BLaER1 (cell line): ENCODE data around the gene GUCA2A.

ENCODE experiments used
- H3K27ac ChIP-seq: shearing (Covaris generic); formaldehyde crosslinking; 2 replicates; pipeline ENCODE4 v1.8.1; 2022
- H3K27me3 ChIP-seq: shearing (Covaris generic); formaldehyde crosslinking; 2 replicates; pipeline ENCODE4 v1.8.1; 2022
- H3K36me3 ChIP-seq: shearing (Covaris generic); formaldehyde crosslinking; 2 replicates; pipeline ENCODE4 v1.8.1; 2022
- H3K4me1 ChIP-seq: shearing (Covaris generic); formaldehyde crosslinking; 2 replicates; pipeline ENCODE4 v1.8.1; 2022
- H3K4me2 ChIP-seq: shearing (Covaris generic); formaldehyde crosslinking; 2 replicates; pipeline ENCODE4 v1.8.1; 2022
- H3K4me3 ChIP-seq: shearing (Covaris generic); formaldehyde crosslinking; 2 replicates; pipeline ENCODE4 v1.8.1; 2022
- H3K9ac ChIP-seq: shearing (Covaris generic); formaldehyde crosslinking; 2 replicates; pipeline ENCODE4 v1.8.1; 2022
- H3K9me3 ChIP-seq: shearing (Covaris generic); formaldehyde crosslinking; 2 replicates; pipeline ENCODE4 v1.8.1; 2022
- H4K20me1 ChIP-seq: shearing (Covaris generic); formaldehyde crosslinking; 2 replicates; pipeline ENCODE4 v1.8.1; 2022
- Cebpa-rat ChIP-seq: shearing (Covaris generic); IDR thresholded peaks from 2 replicates; pipeline ENCODE4 v1.8.1; 2022

GUCA2A gene

DNA sequence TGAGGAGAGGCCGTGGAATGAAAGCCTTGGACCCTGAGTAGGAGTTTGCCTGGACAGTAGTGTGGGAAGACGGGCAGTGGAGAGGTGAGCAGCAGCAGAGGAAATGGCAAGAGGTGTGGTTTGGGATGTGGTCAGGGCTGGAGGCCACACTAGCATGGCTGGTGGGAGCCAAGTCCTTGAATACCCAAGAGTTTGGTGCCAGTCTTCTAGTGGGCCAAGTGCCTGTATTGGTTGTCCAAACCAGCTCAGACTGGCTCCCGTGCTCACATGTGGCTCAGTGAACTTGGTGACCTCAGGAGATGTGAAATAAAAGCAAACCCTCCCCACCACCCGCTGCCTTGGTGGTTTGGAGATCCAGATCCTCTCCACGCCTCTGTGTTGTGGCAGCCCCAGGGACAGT, 2.4 kb downstream of the GUCA2A start:
- no peaks in the 10 kb centered on the region for H3K27me3 ChIP-seq
- no peaks in the 10 kb centered on the region for H4K20me1 ChIP-seq
- no peak overlapping the region for H3K27ac ChIP-seq
- H3K36me3 ChIP-seq, result no peaks in the 10 kb centered on the region
- H3K4me2 ChIP-seq, result no peak overlapping the region
- 0 out of 2 replicates have a peak, but pooled peaks cover 13% of the 10 kb centered on the region for H3K4me1 ChIP-seq
- H3K4me3 ChIP-seq, result no peak overlapping the region
- H3K9me3 ChIP-seq, result peaks cover 13% of the 10 kb centered on the region
- no peak overlapping the region for H3K9ac ChIP-seq
- TF ChIP-seq Cebpa-rat, result no peak

GRCh38 chr1:42158189-42158588, 6.4 kb downstream of the GUCA2A start:
- H3K27ac ChIP-seq, result no peak overlapping the region
- peaks cover 13% of the 10 kb centered on the region for H3K9me3 ChIP-seq
- no peaks in the 10 kb centered on the region for H4K20me1 ChIP-seq
- H3K36me3 ChIP-seq, result no peaks in the 10 kb centered on the region
- TF ChIP-seq Cebpa-rat, result no peak
- no peaks in the 10 kb centered on the region for H3K27me3 ChIP-seq
- no peak overlapping the region for H3K4me3 ChIP-seq
- no peak overlapping the region for H3K4me2 ChIP-seq
- H3K4me1 ChIP-seq, result no peaks in the 10 kb centered on the region
- no peak overlapping the region for H3K9ac ChIP-seq

- no peaks in the 10 kb centered on the region for H3K4me1 ChIP-seq
- no peaks in the 10 kb centered on the region for H3K36me3 ChIP-seq
- H3K27me3 ChIP-seq, result no peaks in the 10 kb centered on the region
- no peak overlapping the region for H3K4me3 ChIP-seq
- H4K20me1 ChIP-seq, result no peaks in the 10 kb centered on the region
- no peak overlapping the region for H3K27ac ChIP-seq
- H3K9me3 ChIP-seq, result peaks cover 13% of the 10 kb centered on the region
- no peak overlapping the region for H3K4me2 ChIP-seq
- TF ChIP-seq Cebpa-rat, result no peak
- no peak overlapping the region for H3K9ac ChIP-seq
Observed at GRCh38 chr1:42157667-42158066, 6.9 kb downstream of the GUCA2A start.

GRCh38 chr1:42155362-42155761, 9.2 kb downstream of the GUCA2A start:
- peaks cover 1% of the 10 kb centered on the region for H3K9me3 ChIP-seq
- H3K27ac ChIP-seq, result no peak overlapping the region
- H3K9ac ChIP-seq, result no peak overlapping the region
- H3K4me1 ChIP-seq, result no peaks in the 10 kb centered on the region
- no peak overlapping the region for H3K4me3 ChIP-seq
- no peaks in the 10 kb centered on the region for H4K20me1 ChIP-seq
- no peak for TF ChIP-seq Cebpa-rat
- H3K36me3 ChIP-seq, result no peaks in the 10 kb centered on the region
- no peaks in the 10 kb centered on the region for H3K27me3 ChIP-seq
- H3K4me2 ChIP-seq, result no peak overlapping the region

GRCh38 chr1:42154685-42155084, 9.9 kb downstream of the GUCA2A start:
- Histone ChIP-seq H3K27ac (no peak overlapping the region), H3K4me2 (no peak overlapping the region), H3K9ac (no peak overlapping the region), H3K4me3 (no peak overlapping the region), H3K9me3 (no peaks in the 10 kb centered on the region), H3K36me3 (no peaks in the 10 kb centered on the region), H3K4me1 (no peaks in the 10 kb centered on the region), H3K27me3 (no peaks in the 10 kb centered on the region), H4K20me1 (no peaks in the 10 kb centered on the region)
- TF ChIP-seq Cebpa-rat, result no peak

DNA sequence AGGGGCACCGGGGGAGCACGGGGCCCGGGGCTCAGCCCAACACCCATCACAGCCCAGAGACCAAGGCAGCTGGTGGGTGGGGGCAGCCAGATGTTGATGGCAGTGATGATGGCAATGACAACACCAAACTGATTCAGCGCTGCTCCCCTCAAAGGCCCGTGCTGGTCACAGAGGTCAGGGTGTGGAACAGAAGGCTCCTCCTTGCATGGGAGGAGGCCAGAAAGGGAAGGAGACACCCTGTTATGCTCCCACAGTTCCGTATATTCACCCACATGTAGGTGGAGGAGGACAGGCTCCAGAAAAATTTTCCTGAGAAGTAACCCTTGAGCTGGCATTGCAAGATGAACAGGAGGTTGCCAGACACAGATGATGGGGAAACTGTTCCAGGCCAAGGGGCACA, 10.9 kb downstream of the GUCA2A start:
- H3K9me3 ChIP-seq, result no peaks in the 10 kb centered on the region
- no peak for TF ChIP-seq Cebpa-rat
- H3K36me3 ChIP-seq, result no peaks in the 10 kb centered on the region
- H3K9ac ChIP-seq, result no peak overlapping the region
- no peak overlapping the region for H3K4me3 ChIP-seq
- H4K20me1 ChIP-seq, result no peaks in the 10 kb centered on the region
- H3K4me2 ChIP-seq, result no peak overlapping the region
- H3K27ac ChIP-seq, result no peak overlapping the region
- no peaks in the 10 kb centered on the region for H3K4me1 ChIP-seq
- H3K27me3 ChIP-seq, result no peaks in the 10 kb centered on the region

GRCh38 chr1:42152907-42153600, 11.5 kb downstream of the GUCA2A start, which contains the start of gene GUCA2B:
Gene GUCA2B, plus strand, starts transcription at chr1:42153410. Its CDS starts 41 bp downstream, at chr1:42153451.
- no peaks in the 10 kb centered on the region for H3K4me1 ChIP-seq

GRCh38 chr1:42152119-42152518, 12.4 kb downstream of the GUCA2A start:
- no peak overlapping the region for H3K9ac ChIP-seq
- H3K4me3 ChIP-seq, result no peak overlapping the region
- no peak overlapping the region for H3K4me2 ChIP-seq
- TF ChIP-seq Cebpa-rat, result no peak
- H4K20me1 ChIP-seq, result no peaks in the 10 kb centered on the region
- no peaks in the 10 kb centered on the region for H3K36me3 ChIP-seq
- H3K4me1 ChIP-seq, result 0 out of 2 replicates have a peak, but pooled peaks cover under 1% of the 10 kb centered on the region
- H3K27me3 ChIP-seq, result no peaks in the 10 kb centered on the region
- H3K9me3 ChIP-seq, result no peaks in the 10 kb centered on the region
- no peak overlapping the region for H3K27ac ChIP-seq

More at GRCh38 chr1:42152907-42153600, 11.5 kb downstream of the GUCA2A start, which contains the start of gene GUCA2B:
- H3K36me3 ChIP-seq, result no peaks in the 10 kb centered on the region
- H3K27me3 ChIP-seq, result no peaks in the 10 kb centered on the region
- TF ChIP-seq Cebpa-rat, result no peak
- no peak within 1 kb of the TSS for H3K4me2 ChIP-seq
- no peaks in the 10 kb centered on the region for H4K20me1 ChIP-seq
- H3K9ac ChIP-seq, result no peak within 1 kb of the TSS
- no peaks in the 10 kb centered on the region for H3K9me3 ChIP-seq
- no peak within 1 kb of the TSS for H3K27ac ChIP-seq
- H3K4me3 ChIP-seq, result no peak within 1 kb of the TSS

- H3K4me1 ChIP-seq, result peaks cover 15% of the 10 kb centered on the region
- no peak overlapping the region for H3K4me2 ChIP-seq
- no peaks in the 10 kb centered on the region for H4K20me1 ChIP-seq
- H3K9me3 ChIP-seq, result no peaks in the 10 kb centered on the region
- no peaks in the 10 kb centered on the region for H3K36me3 ChIP-seq
- no peak overlapping the region for H3K27ac ChIP-seq
- H3K4me3 ChIP-seq, result no peak overlapping the region
- TF ChIP-seq Cebpa-rat, result no peak
- no peak overlapping the region for H3K9ac ChIP-seq
- H3K27me3 ChIP-seq, result no peaks in the 10 kb centered on the region
Observed at GRCh38 chr1:42150651-42151050, 13.9 kb downstream of the GUCA2A start.

GRCh38 chr1:42148166-42148565, 16.4 kb downstream of the GUCA2A start:
- H3K36me3 ChIP-seq, result no peaks in the 10 kb centered on the region
- no peaks in the 10 kb centered on the region for H4K20me1 ChIP-seq
- H3K9me3 ChIP-seq, result no peaks in the 10 kb centered on the region
- no peak for TF ChIP-seq Cebpa-rat
- H3K27me3 ChIP-seq, result no peaks in the 10 kb centered on the region
- H3K4me1 ChIP-seq, result peaks cover 40% of the 10 kb centered on the region
- H3K27ac ChIP-seq, result no peak overlapping the region
- no peak overlapping the region for H3K4me2 ChIP-seq
- no peak overlapping the region for H3K9ac ChIP-seq
- no peak overlapping the region for H3K4me3 ChIP-seq
